ENCODE data around the gene TEF. TPM values are rescaled to one million over a fixed set of nuclear protein-coding genes. Genes with fewer than 3 reads are reported as not detected.

TEF gene
- total RNA-seq, 2 donors from 2014 or later, result 12.7 to 28.9 TPM

DNA sequence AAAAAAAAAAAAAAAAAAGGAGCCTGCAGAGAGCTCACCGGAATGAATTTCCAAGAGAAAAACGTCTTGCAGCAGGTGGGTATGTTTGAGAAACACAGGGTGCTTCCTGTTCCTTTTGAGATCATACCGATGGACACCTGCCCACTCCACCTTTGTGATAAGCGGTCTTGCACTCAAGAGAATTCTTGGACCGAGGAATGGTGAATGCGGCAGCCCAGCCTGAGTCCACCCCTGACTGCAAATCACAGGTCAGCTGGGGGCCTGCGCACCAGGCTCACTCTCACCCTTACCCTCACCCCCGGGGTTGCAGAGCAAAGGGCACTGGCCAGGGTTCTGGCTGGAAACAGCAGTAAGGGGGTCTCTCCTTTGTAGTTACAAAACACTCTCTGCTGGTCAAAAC, 16.8 kb upstream of the TEF start:
- no peak for DNase-seq
- Histone ChIP-seq H3K4me1 (peaks cover 12% of the 10 kb centered on the region), H3K36me3 (no peaks in the 10 kb centered on the region), H3K9me3 (no peaks in the 10 kb centered on the region), H3K27ac (no peak overlapping the region), H3K27me3 (no peaks in the 10 kb centered on the region), H3K9ac (ENCODE audit: low read depth in 2 of 2, low read length in 2 of 2) (no peak overlapping the region), H3K4me3 (no peak overlapping the region)
- intact Hi-C loops (cut with DNase I), result loop anchor here (5.0 kb wide), 1 partner anchor 63 kb away; the partner anchor contains the start of gene ZC3H7B
- TF ChIP-seq, protein P1, sequence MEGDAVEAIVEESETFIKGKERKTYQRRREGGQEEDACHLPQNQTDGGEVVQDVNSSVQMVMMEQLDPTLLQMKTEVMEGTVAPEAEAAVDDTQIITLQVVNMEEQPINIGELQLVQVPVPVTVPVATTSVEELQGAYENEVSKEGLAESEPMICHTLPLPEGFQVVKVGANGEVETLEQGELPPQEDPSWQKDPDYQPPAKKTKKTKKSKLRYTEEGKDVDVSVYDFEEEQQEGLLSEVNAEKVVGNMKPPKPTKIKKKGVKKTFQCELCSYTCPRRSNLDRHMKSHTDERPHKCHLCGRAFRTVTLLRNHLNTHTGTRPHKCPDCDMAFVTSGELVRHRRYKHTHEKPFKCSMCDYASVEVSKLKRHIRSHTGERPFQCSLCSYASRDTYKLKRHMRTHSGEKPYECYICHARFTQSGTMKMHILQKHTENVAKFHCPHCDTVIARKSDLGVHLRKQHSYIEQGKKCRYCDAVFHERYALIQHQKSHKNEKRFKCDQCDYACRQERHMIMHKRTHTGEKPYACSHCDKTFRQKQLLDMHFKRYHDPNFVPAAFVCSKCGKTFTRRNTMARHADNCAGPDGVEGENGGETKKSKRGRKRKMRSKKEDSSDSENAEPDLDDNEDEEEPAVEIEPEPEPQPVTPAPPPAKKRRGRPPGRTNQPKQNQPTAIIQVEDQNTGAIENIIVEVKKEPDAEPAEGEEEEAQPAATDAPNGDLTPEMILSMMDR (IDR thresholded peaks at IDR 0.05), result no peak

- TF ChIP-seq, protein P1 (IDR thresholded peaks at IDR 0.05), result no peak
- H3K9me3 ChIP-seq, result no peaks in the 10 kb centered on the region
- no peak overlapping the region for H3K9ac ChIP-seq (ENCODE audit: low read depth in 2 of 2, low read length in 2 of 2)
- no peak overlapping the region for H3K4me3 ChIP-seq
- no peak overlapping the region for H3K27ac ChIP-seq
- H3K27me3 ChIP-seq, result no peaks in the 10 kb centered on the region
- DNase-seq, result no peak
- no peaks in the 10 kb centered on the region for H3K36me3 ChIP-seq
- H3K4me1 ChIP-seq, result peaks cover 12% of the 10 kb centered on the region
- intact Hi-C loops (cut with DNase I), result loop anchor here (5.0 kb wide), 1 partner anchor 63 kb away; the partner anchor contains the start of gene ZC3H7B
These were observed 16.3 kb upstream of the TEF start for GRCh38 chr22:41365425-41365824.

DNA sequence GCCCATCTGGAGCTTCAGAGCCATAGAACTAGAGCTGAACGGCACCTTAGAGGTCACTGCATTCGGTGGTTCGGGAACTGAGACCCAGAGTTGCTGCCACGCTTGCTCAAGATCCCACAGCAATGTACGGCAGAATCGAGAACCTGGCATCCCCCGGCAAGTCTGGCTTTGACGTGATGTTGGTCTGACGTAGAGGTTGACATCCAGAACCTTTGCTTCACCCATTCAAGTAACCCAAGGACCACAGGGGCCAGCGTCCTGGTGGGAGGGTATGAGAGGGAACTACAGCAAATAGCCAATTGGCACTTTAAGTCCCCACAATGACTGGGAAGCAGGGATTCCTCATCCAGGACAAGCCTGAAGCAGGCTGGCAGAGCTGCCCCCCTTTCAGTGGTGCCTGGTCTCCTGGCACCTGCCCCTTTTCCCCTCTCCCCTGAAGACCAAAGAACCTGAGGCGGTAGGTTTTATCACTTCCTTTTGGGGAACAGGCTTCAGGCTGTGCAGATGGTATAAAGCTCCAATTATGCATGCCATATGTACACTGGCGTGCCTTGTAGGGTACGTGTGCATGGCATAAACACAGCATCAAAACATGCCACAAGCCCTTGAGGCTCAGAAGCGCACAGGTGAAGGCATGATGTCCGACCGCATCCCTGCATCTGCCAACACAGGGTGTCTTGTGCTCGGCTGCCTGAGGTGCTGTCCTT, 15.3 kb upstream of the TEF start:
- TF ChIP-seq, protein P1 (IDR thresholded peaks at IDR 0.05), result no peak
- intact Hi-C loops (cut with DNase I), result loop anchor here (5.0 kb wide), 1 partner anchor 64 kb away; the partner anchor contains the start of gene ZC3H7B
- H3K9ac ChIP-seq (ENCODE audit: low read depth in 2 of 2, low read length in 2 of 2), result peak overlapping the region; percentile 35 to 72
- H3K4me3 ChIP-seq, result peak overlapping the region; percentile 30
- peaks cover 12% of the 10 kb centered on the region for H3K4me1 ChIP-seq
- no peaks in the 10 kb centered on the region for H3K9me3 ChIP-seq
- H3K27me3 ChIP-seq, result no peaks in the 10 kb centered on the region
- DNase-seq, result no peak
- peak overlapping the region; percentile 36 for H3K27ac ChIP-seq
- H3K36me3 ChIP-seq, result no peaks in the 10 kb centered on the region

- peak overlapping the region; percentile 70 to 87 for H3K9ac ChIP-seq (ENCODE audit: low read depth in 2 of 2, low read length in 2 of 2)
- H3K4me1 ChIP-seq, result peaks cover 12% of the 10 kb centered on the region
- peak overlapping the region; percentile 30 for H3K4me3 ChIP-seq
- H3K36me3 ChIP-seq, result no peaks in the 10 kb centered on the region
- H3K9me3 ChIP-seq, result no peaks in the 10 kb centered on the region
- intact Hi-C loops (cut with DNase I), result loop anchor here (5.0 kb wide), 1 partner anchor 65 kb away; the partner anchor contains the start of gene ZC3H7B
- peak overlapping the region; percentile 36 for H3K27ac ChIP-seq
- DNase-seq, result peak; percentile 96
- TF ChIP-seq, protein P1 (IDR thresholded peaks at IDR 0.05), result no peak
- no peaks in the 10 kb centered on the region for H3K27me3 ChIP-seq
These were observed 14.6 kb upstream of the TEF start for GRCh38 chr22:41367039-41367679.

DNA sequence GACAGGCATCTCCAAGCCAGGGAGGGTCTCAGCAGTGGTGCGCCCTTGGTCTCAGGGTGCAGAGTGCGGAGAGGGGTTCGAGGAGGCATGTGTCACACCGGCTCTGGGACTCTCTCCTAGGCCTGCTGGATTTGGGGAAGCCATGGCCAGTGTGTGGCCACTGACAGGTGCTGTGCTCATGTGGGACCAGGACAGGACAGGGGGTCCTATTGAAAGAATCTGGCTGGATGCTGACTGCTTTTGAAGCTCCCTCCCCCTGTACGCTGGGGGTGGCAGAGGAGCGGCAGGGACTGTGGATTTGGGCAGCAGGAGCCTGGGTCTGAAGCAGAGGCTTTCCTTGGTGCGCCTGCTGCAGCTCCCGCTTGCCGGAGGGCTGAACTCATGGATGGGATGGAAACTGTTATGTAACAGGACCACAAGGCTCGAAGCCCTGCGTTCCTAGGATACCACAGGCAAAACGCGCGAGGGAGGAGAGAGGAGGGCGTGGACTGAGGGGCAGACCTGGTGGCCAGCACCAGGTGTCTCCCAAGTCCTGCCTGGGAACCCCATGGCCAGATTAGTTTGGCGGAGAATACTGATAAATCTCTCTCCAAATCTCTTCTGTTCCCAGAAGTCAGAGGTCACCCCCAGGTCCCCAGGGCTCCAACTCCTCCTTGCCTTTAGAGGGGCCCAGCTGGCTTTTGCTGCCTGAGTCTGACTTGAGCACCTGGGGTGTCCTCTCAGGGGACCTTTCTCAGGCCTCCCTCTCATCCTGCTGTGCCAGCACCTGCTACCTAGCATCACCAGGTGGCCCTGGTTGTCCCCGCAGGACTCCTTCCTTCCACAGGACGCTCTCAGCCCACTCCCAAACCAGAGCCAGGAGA, 13.8 kb upstream of the TEF start:
- peaks cover 12% of the 10 kb centered on the region for H3K4me1 ChIP-seq
- H3K9ac ChIP-seq (ENCODE audit: low read depth in 2 of 2, low read length in 2 of 2), result peak overlapping the region; percentile 70 to 87
- no peak overlapping the region for H3K27ac ChIP-seq

More for the DNA sequence above, 13.8 kb upstream of the TEF start:
- DNase-seq, result peak; percentile 31
- Histone ChIP-seq H3K4me3 (peak overlapping the region; percentile 30), H3K36me3 (no peaks in the 10 kb centered on the region), H3K9me3 (no peaks in the 10 kb centered on the region), H3K27me3 (no peaks in the 10 kb centered on the region)
- TF ChIP-seq, protein P1 (IDR thresholded peaks at IDR 0.05), result no peak
- intact Hi-C loops (cut with DNase I), result loop anchor here (5.0 kb wide), 1 partner anchor 66 kb away; the partner anchor contains the start of gene ZC3H7B
